B cell (primary cell): ENCODE results near the gene RPS21.

Source experiments
- EZH2 ChIP-seq: IDR thresholded peaks from 2 replicates; pipeline ENCODE4 v1.6.1; 2012; ENCODE audit warnings: borderline replicate concordance, low read depth, mild to moderate bottlenecking, moderate library complexity, low read length; ENCODE audit not compliant: insufficient read depth, poor library complexity, severe bottlenecking
- TF ChIP-seq, protein P1 (sequence below): fragments of 200-600 bp; IDR thresholded peaks from one replicate; pipeline ENCODE4 v1.8.0; 2022; ENCODE audit warnings: antibody characterized with exemption, mild to moderate bottlenecking

DNA sequence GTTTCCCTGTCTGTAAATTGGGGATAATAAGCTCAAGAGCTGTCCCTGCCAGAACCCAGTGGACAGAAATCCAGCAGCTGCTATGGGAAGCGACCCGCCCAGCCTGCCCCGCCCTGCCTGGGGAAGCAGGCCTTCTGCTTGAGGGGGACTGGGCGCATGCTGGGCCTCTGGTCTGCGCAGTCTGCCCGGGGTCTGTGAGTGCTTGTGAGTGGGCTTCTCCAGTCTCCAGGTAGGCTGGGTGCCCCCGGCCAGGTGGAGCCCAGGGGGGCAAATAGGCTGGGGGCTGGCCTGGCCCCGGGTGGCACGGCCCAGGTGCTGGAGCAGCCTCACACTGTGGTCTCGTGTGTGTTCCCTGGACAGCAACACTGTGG, 41.1 kb downstream of the RPS21 start:
- TF ChIP-seq, protein P1, sequence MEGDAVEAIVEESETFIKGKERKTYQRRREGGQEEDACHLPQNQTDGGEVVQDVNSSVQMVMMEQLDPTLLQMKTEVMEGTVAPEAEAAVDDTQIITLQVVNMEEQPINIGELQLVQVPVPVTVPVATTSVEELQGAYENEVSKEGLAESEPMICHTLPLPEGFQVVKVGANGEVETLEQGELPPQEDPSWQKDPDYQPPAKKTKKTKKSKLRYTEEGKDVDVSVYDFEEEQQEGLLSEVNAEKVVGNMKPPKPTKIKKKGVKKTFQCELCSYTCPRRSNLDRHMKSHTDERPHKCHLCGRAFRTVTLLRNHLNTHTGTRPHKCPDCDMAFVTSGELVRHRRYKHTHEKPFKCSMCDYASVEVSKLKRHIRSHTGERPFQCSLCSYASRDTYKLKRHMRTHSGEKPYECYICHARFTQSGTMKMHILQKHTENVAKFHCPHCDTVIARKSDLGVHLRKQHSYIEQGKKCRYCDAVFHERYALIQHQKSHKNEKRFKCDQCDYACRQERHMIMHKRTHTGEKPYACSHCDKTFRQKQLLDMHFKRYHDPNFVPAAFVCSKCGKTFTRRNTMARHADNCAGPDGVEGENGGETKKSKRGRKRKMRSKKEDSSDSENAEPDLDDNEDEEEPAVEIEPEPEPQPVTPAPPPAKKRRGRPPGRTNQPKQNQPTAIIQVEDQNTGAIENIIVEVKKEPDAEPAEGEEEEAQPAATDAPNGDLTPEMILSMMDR = no peak
- no peak for TF ChIP-seq EZH2
